ENCODE results near the gene CCDC178.

DNA sequence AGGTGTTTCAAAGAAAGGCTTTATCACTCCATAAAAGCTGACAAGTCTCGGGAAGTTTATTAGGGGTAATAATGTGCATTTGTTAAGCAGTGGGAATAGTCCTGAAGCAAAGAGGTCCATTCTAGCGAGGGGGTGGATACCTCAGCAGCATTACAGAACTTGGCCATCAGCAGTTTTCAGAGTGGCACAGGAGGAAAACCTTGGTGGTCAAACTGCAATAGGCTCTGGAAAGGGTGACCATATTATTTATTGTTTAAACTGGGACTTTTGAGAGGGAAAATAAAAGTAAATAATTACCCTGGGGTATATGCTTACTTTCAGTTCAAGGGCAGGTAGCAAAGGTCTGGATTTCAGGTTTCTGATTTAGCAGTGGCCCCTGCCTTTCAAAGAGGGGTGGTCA, 552.2 kb downstream of the CCDC178 start:
- no peak for TF ChIP-seq TAF1 (IDR thresholded peaks at IDR 0.05; ENCODE audit: low read depth)
- TF ChIP-seq, protein P1, sequence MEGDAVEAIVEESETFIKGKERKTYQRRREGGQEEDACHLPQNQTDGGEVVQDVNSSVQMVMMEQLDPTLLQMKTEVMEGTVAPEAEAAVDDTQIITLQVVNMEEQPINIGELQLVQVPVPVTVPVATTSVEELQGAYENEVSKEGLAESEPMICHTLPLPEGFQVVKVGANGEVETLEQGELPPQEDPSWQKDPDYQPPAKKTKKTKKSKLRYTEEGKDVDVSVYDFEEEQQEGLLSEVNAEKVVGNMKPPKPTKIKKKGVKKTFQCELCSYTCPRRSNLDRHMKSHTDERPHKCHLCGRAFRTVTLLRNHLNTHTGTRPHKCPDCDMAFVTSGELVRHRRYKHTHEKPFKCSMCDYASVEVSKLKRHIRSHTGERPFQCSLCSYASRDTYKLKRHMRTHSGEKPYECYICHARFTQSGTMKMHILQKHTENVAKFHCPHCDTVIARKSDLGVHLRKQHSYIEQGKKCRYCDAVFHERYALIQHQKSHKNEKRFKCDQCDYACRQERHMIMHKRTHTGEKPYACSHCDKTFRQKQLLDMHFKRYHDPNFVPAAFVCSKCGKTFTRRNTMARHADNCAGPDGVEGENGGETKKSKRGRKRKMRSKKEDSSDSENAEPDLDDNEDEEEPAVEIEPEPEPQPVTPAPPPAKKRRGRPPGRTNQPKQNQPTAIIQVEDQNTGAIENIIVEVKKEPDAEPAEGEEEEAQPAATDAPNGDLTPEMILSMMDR (IDR thresholded peaks at IDR 0.05; ENCODE audit: poor library complexity, severe bottlenecking) = no peak
